Psoas muscle (tissue), 8 donors: ENCODE data around the gene EIF2AK3. TPM values are rescaled to one million over a fixed set of nuclear protein-coding genes. Genes with fewer than 3 reads are reported as not detected.
"Not testable (repeated sequence)": the region's sequence is repeated elsewhere in the genome, so short reads cannot be mapped to it uniquely, and the experiment has no call there.

ENCODE experiments used
- ATAC-seq, 4 donors: fragments of 200-7000 bp; cut with Tn5 transposase; one replicate each; pipeline ENCODE4 v1.9.1; 2020; ENCODE audit warnings: moderate library complexity in 3 of 4, mild to moderate bottlenecking in 2 of 4
- DNase-seq, 2 donors: peaks; one replicate each; pipeline ENCODE4 v3.0.0-alpha.2; 2020
- H3K27ac ChIP-seq: fragments of 200-600 bp; one replicate; pipeline ENCODE4 v1.8.0; 2022
- H3K27me3 ChIP-seq, 3 donors: fragments of 200-600 bp in 1 of 3; one replicate each; pipeline versions ENCODE4 v1.6.1 to v1.8.0; 2013 to 2022; ENCODE audit warnings: low read length in 2 of 3, mild to moderate bottlenecking in 2 of 3, moderate library complexity in 1 of 3; ENCODE audit not compliant: insufficient read depth in 3 of 3
- H3K36me3 ChIP-seq, 2 donors: fragments of 200-600 bp in 1 of 2; one replicate each; pipeline versions ENCODE4 v1.6.1 to v1.8.0; 2013 to 2022; ENCODE audit warnings: low read depth in 1 of 2, mild to moderate bottlenecking in 1 of 2, moderate library complexity in 1 of 2; ENCODE audit not compliant: insufficient read depth in 1 of 2
- H3K4me1 ChIP-seq: fragments of 200-600 bp; one replicate; pipeline ENCODE4 v1.8.0; 2022
- H3K4me3 ChIP-seq: fragments of 200-600 bp; one replicate; pipeline ENCODE4 v1.8.0; 2022; ENCODE audit warnings: mild to moderate bottlenecking
- H3K9me3 ChIP-seq: fragments of 200-600 bp; one replicate; pipeline ENCODE4 v1.8.0; 2022
- WGBS, 3 donors: extraction: QIAGEN DNeasy Blood & Tissue Kit; methylation state at CpG; one replicate each; pipeline versions ENCODE4 v1.1.6 to v1.1.7; 2013; 5-methylcytosine and 5-hydroxymethylcytosine counted together
- intact Hi-C, 2 donors: fragments of 100-400 bp; cut with DNase I; formaldehyde crosslinking; loops; one replicate each; pipeline versions ENCODE4 v1.11.0 to v1.14.2; 2022
- polyA plus RNA-seq, 3 donors: library from polyadenylated mRNA; stranded (reverse); fragments of 200-250 nt; gene quantifications; one replicate each; pipeline ENCODE4 v1.2.3, GENCODE V29; 2013
- total RNA-seq, 4 donors: library from RNA; stranded (reverse); fragmentation: NEBNext Ultra II Directional in 2 of 4; extraction: Animal tissue kit (Norgen Biotek cat#: 25700) in 2 of 4; gene quantifications; one replicate each; pipeline versions ENCODE4 v1.2.1 to v1.2.4, GENCODE V29; 2021 to 2023
- TF ChIP-seq, protein P1 (sequence below): fragments of 200-600 bp; IDR thresholded peaks from one replicate; pipeline ENCODE4 v1.8.0; 2022; ENCODE audit warnings: antibody characterized with exemption
- donor health status: healthy with polysubstance abuse.
- donor health status: DM: no; HTN: no; CAD: no; lungs with moderate emphysema.
- donor health status: Bipolar disorder and iron deficiency.
- donor health status: healthy.
- donor health status: DM: yes; HTN: yes; CAD: no.
- donor health status: DM: no; HTN: no; CAD: no.
- donor health status: DM: no; HTN: no; CAD: no.
- donor health status: DM: yes; HTN: yes; CAD: no.

The EIF2AK3 gene
- total and polyA plus RNA-seq, 7 donors = 2.1 to 9.6 (median 7.6) TPM

DNA sequence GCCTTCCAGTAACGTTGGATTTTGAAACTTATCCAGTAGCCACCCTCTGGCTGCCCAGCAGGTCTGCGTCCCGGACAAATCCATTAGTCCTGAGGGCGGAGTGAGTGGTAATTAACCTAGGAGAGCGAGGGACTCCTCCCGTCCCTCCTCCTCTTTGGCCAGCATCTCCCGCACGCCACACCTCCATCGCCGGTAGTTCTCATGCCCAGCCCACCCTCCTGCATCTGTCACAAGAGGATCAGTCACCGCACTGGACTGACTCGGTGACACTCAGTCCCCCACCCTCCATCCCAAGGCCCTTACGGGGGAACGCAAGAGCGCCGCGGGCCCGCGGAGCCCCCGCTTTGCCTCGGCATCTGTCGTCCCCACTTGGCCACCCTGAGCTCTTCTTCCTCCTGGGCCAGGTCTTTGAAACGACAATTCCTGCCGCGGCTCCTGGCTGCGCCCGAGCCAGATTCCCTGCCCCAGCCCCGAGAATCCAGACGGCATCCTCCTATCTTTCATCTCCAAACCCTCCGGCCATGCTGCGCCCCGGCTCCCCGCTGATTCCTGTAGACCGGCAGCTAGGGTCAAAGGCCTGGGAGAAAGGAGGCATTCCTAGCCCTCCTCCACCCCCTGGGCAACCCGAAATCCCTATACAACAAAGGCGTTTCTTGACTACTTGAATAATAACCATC, 77.5 kb downstream of the EIF2AK3 start:
- intact Hi-C loops = no loop called here
- H3K4me3 ChIP-seq = no peak overlapping the region
- TF ChIP-seq, protein P1, sequence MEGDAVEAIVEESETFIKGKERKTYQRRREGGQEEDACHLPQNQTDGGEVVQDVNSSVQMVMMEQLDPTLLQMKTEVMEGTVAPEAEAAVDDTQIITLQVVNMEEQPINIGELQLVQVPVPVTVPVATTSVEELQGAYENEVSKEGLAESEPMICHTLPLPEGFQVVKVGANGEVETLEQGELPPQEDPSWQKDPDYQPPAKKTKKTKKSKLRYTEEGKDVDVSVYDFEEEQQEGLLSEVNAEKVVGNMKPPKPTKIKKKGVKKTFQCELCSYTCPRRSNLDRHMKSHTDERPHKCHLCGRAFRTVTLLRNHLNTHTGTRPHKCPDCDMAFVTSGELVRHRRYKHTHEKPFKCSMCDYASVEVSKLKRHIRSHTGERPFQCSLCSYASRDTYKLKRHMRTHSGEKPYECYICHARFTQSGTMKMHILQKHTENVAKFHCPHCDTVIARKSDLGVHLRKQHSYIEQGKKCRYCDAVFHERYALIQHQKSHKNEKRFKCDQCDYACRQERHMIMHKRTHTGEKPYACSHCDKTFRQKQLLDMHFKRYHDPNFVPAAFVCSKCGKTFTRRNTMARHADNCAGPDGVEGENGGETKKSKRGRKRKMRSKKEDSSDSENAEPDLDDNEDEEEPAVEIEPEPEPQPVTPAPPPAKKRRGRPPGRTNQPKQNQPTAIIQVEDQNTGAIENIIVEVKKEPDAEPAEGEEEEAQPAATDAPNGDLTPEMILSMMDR = no peak
- H3K27me3 ChIP-seq = peaks cover 3 to 15% (median 6%) of the 10 kb centered on the region in 3 donors
- no peaks in the 10 kb centered on the region for H3K4me1 ChIP-seq
- no peak for ATAC-seq
- H3K27ac ChIP-seq = no peak overlapping the region
- DNase-seq = no peak
- H3K36me3 ChIP-seq = no peaks in the 10 kb centered on the region
- no peaks in the 10 kb centered on the region for H3K9me3 ChIP-seq
- 7 to 9% (median 8%) methylated on average over 32 to 36 of the region's 36 CpGs for WGBS, 3 donors

DNA sequence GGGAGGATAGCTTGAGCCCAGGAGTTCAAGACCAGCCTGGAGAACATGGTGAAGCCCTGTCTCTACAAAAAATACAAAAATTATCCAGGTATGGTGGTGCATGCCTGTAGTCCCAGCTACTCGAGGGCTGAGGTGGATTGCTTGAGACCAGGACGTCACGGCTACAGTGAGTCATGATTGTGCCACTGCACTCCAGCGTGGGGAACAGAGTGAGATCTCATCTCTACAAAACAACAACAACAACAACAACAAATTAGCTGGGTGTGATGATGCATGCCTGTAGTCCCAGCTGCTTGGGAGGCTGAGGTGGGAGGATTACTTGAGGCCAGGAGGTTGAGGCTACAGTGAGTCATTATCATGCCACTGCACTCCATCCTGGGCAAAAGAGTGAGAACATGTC, 81.0 kb downstream of the EIF2AK3 start:
- 88 to 92% (median 89%) methylated on average over 4 of the region's 4 CpGs for WGBS, 3 donors
- H3K4me1 ChIP-seq, ATAC-seq: not testable (repeated sequence)

DNA sequence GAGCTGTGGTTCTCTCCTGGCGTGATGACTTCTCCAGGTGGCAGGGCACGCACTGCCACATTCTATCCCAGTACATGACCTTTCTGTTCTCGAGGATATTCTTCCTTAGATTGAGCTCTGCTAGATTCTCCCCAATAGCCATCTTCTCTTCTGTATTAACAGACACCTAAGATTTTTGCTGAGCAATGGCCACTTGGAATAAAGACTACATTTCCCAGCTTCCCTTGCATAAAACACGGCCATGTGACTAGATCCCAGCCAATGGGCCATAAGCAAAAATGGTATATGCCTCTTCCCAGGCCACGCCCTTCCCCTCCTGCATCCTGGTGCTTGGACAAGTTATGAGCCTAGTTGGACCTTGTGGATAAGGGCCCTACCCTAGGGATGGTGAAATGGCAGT, 82.1 kb downstream of the EIF2AK3 start:
- H3K36me3 ChIP-seq = no peaks in the 10 kb centered on the region
- WGBS, 3 donors = 79 to 82% (median 80%) methylated on average over 5 of the region's 5 CpGs
- no peak overlapping the region for H3K4me3 ChIP-seq
- DNase-seq (no peak), ATAC-seq (no peak)
- no peaks in the 10 kb centered on the region for H3K9me3 ChIP-seq
- H3K27me3 ChIP-seq = peaks cover 3 to 12% (median 6%) of the 10 kb centered on the region in 3 donors
- TF ChIP-seq, protein P1 = no peak
- intact Hi-C loops = no loop called here
- no peak overlapping the region for H3K27ac ChIP-seq
- H3K4me1 ChIP-seq = no peaks in the 10 kb centered on the region

More for the DNA sequence above, 81.0 kb downstream of the EIF2AK3 start:
- H3K27ac ChIP-seq, H3K36me3 ChIP-seq, H3K4me3 ChIP-seq, H3K9me3 ChIP-seq, intact Hi-C loops, DNase-seq: not testable (repeated sequence)
- H3K27me3 ChIP-seq = peaks cover 3 to 15% (median 6%) of the 10 kb centered on the region in 3 donors

DNA sequence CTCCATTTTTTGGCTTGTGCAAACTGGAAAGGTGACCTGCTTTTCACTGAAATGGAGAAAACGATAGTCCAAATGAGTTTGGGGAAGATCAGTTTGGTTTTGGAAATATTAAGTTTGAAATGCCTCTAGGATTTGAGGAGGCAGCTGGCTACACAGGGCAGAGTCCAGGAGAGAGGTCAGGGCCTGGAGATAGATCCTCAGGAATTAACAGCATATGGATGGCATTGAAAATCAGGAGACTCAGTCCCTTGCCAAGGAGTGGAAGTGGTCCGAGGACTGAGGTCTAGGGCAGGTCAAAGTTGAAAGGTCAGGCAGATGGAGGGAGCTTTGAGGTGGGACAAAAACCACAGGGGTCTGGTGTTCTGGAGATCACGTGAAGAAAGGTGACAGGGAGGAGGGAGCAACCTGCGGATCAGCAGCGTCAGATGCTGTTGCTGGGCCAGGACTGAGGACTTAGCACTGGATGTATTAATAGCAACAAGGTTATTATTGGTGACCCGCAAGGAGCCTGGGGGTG, 83.7 kb downstream of the EIF2AK3 start:
- no peak for DNase-seq
- H3K9me3 ChIP-seq = no peaks in the 10 kb centered on the region
- TF ChIP-seq, protein P1 = no peak
- no peak overlapping the region for H3K4me3 ChIP-seq
- no peaks in the 10 kb centered on the region for H3K36me3 ChIP-seq
- peaks cover 0 to 3% (median 0%) of the 10 kb centered on the region in 3 donors for H3K27me3 ChIP-seq
- no peak for ATAC-seq
- intact Hi-C loops = no loop called here
- no peaks in the 10 kb centered on the region for H3K4me1 ChIP-seq
- WGBS, 3 donors = 72 to 76% (median 74%) methylated on average over 6 of the region's 6 CpGs
- H3K27ac ChIP-seq = no peak overlapping the region

DNA sequence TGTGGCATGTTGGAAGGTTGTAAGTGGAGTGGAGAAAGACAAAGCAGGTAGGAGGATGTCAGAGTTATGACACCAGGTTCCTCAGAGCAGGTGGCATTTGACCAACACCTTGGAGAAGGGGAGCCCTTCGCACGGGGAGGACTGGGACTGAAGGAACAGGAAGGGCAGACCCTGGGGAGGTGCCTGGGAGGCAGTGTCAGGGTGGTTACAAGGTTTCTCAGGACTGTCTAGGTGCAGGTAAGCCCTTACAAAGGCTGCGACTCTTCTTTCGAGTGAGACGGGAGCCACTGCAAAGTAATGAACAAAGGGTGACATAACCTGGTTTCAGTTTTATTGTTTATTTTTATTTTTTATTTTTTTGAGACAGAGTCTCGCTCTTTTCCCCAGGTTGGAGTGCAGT, 84.6 kb downstream of the EIF2AK3 start:
- Histone ChIP-seq H3K27ac (no peak overlapping the region), H3K27me3 (peaks cover 0 to 4% (median 0%) of the 10 kb centered on the region in 3 donors), H3K9me3 (no peaks in the 10 kb centered on the region), H3K36me3 (no peaks in the 10 kb centered on the region), H3K4me3 (no peak overlapping the region), H3K4me1 (no peaks in the 10 kb centered on the region)
- ATAC-seq (no peak), DNase-seq (no peak)
- intact Hi-C loops = no loop called here
- TF ChIP-seq, protein P1 = no peak
- 85 to 88% (median 85%) methylated on average over 6 of the region's 6 CpGs for WGBS, 3 donors
